Parathyroid adenoma (tissue), 2 donors: ENCODE results near the gene TMEM128.

ENCODE experiments used
- H2AFZ ChIP-seq: fragments of 300-600 bp; sonication (generic); one replicate; pipeline ENCODE4 v1.7.0; 2017; ENCODE audit warnings: antibody characterized with exemption, mild to moderate bottlenecking
- H3K27ac ChIP-seq: fragments of 300-600 bp; sonication (generic); one replicate; pipeline ENCODE4 v1.7.0; 2017
- H3K27me3 ChIP-seq: fragments of 300-600 bp; sonication (generic); one replicate; pipeline ENCODE4 v1.7.0; 2017; ENCODE audit warnings: low read length; ENCODE audit not compliant: control insufficient read depth, insufficient read depth
- H3K36me3 ChIP-seq: fragments of 300-600 bp; sonication (generic); one replicate; pipeline ENCODE4 v1.7.0; 2017; ENCODE audit warnings: low read length; ENCODE audit not compliant: control insufficient read depth, insufficient read depth
- H3K4me1 ChIP-seq: fragments of 300-600 bp; sonication (generic); one replicate; pipeline ENCODE4 v1.7.0; 2017; ENCODE audit warnings: control low read depth
- H3K4me2 ChIP-seq: fragments of 300-600 bp; sonication (generic); one replicate; pipeline ENCODE4 v1.7.0; 2017; ENCODE audit warnings: low read length
- H3K4me3 ChIP-seq: fragments of 300-600 bp; sonication (generic); one replicate; pipeline ENCODE4 v1.7.0; 2017; ENCODE audit warnings: low read depth, low read length
- H3K79me2 ChIP-seq: fragments of 300-600 bp; sonication (generic); one replicate; pipeline ENCODE4 v1.7.0; 2017; ENCODE audit warnings: control low read depth
- H3K9ac ChIP-seq: fragments of 300-600 bp; sonication (generic); one replicate; pipeline ENCODE4 v1.7.0; 2017; ENCODE audit warnings: mild to moderate bottlenecking
- H3K9me3 ChIP-seq: fragments of 300-600 bp; sonication (generic); one replicate; pipeline ENCODE4 v1.7.0; 2017; ENCODE audit warnings: low read length; ENCODE audit not compliant: control insufficient read depth
- TF ChIP-seq, protein P1 (sequence below): fragments of 300-600 bp; sonication (generic); IDR thresholded peaks from one replicate; pipeline ENCODE4 v1.7.0; 2017; ENCODE audit warnings: antibody characterized with exemption, mild to moderate bottlenecking
- donor health status: primary hyperparathyroidism.

The TMEM128 gene

DNA sequence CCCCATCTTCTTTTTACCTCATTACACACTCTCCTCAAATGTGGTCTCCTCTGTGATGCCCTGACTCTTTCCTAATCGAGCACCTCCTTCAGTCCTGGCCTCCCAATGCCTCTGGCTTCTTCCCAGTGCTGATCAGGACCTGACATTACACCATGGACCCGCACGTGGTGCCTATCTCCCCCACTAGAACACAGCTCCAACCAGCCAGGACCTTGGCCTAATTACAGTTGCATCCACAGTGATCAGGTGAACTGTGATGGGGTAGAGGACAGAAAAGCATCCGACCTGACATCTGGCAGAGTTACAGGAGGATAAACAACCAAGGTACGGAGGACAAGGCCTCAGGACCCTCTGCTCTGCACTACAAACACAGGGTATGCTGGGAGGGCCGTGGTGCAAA lies 29.5 kb upstream of the TMEM128 start:
- Histone ChIP-seq H3K36me3 (no peaks in the 10 kb centered on the region), H3K4me1 (no peaks in the 10 kb centered on the region), H3K9me3 (no peaks in the 10 kb centered on the region), H2AFZ (no peak overlapping the region), H3K79me2 (no peaks in the 10 kb centered on the region), H3K4me3 (no peak overlapping the region), H3K27ac (no peak overlapping the region), H3K27me3 (no peaks in the 10 kb centered on the region), H3K9ac (no peak overlapping the region), H3K4me2 (no peak overlapping the region)
- TF ChIP-seq, protein P1, sequence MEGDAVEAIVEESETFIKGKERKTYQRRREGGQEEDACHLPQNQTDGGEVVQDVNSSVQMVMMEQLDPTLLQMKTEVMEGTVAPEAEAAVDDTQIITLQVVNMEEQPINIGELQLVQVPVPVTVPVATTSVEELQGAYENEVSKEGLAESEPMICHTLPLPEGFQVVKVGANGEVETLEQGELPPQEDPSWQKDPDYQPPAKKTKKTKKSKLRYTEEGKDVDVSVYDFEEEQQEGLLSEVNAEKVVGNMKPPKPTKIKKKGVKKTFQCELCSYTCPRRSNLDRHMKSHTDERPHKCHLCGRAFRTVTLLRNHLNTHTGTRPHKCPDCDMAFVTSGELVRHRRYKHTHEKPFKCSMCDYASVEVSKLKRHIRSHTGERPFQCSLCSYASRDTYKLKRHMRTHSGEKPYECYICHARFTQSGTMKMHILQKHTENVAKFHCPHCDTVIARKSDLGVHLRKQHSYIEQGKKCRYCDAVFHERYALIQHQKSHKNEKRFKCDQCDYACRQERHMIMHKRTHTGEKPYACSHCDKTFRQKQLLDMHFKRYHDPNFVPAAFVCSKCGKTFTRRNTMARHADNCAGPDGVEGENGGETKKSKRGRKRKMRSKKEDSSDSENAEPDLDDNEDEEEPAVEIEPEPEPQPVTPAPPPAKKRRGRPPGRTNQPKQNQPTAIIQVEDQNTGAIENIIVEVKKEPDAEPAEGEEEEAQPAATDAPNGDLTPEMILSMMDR = no peak

DNA sequence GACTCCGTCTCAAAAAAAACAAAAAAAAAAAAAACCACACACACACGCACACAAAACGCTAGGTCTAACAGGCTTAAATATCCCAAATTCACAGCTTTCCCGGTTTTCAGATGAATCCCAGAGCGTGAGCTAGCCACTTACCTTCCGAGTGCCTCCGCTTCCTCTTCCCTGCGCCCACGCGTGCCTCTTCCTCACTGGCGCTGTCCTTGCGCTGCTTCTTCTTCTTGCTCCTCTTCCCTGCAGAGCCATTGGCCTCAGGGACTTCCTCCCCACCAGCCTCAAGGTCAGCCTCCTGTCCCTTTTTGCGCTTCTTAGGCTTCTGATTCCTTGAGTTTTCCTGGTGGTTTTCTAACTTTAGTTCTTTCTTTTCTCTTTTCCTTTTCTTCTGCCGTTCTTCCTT lies 26.2 kb upstream of the TMEM128 start:
- H3K9me3 ChIP-seq = no peaks in the 10 kb centered on the region
- no peak overlapping the region for H2AFZ ChIP-seq
- H3K4me1 ChIP-seq = no peaks in the 10 kb centered on the region
- no peak overlapping the region for H3K27ac ChIP-seq
- no peaks in the 10 kb centered on the region for H3K36me3 ChIP-seq
- no peaks in the 10 kb centered on the region for H3K79me2 ChIP-seq
- H3K4me2 ChIP-seq = no peak overlapping the region
- TF ChIP-seq, protein P1 = no peak
- H3K9ac ChIP-seq = no peak overlapping the region
- no peak overlapping the region for H3K4me3 ChIP-seq
- no peaks in the 10 kb centered on the region for H3K27me3 ChIP-seq

DNA sequence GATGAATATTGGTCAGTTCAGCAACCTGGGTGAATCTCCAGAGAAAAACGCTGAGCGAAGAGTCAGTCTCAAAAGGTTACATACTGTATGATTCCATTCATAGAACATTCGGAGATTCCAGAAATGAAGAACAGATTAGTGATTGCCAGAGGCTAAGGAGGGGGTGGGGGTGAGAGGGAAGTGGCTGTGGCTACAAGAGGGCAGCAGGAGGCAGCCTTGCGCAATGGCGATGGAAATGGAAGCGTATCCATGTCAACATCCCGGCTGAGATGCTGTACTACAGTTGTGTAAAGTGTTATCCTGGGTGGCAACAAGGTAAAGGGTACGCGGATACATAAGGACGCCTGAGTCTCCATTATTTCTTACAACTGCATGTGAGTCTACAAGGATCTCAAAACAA lies 23.9 kb upstream of the TMEM128 start:
- no peak overlapping the region for H3K9ac ChIP-seq
- no peaks in the 10 kb centered on the region for H3K9me3 ChIP-seq
- no peaks in the 10 kb centered on the region for H3K79me2 ChIP-seq
- H2AFZ ChIP-seq = no peak overlapping the region
- H3K4me3 ChIP-seq = no peak overlapping the region
- H3K4me2 ChIP-seq = no peak overlapping the region
- TF ChIP-seq, protein P1 = no peak
- no peaks in the 10 kb centered on the region for H3K4me1 ChIP-seq
- H3K27ac ChIP-seq = no peak overlapping the region
- H3K27me3 ChIP-seq = no peaks in the 10 kb centered on the region
- no peaks in the 10 kb centered on the region for H3K36me3 ChIP-seq

DNA sequence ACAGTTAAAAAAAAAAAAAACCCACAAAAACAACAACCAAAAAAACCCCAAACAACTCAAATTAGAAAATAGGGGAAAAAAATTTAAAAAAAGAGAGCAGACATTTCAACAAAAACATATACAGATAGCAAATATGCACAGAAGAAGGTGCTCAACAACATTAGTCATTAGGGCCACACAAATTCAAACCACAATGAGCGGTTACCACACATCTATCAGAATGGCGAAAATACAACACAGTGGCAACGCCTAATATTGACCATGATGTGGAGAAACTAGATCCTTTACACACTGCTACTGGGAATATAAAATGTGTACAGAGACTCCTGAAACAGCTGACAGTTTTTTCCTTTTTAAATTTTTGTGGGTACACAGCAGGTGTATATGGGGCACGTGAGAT lies 22.5 kb upstream of the TMEM128 start:
- Histone ChIP-seq H3K79me2 (no peaks in the 10 kb centered on the region), H3K9ac (no peak overlapping the region), H3K4me2 (no peak overlapping the region), H3K4me3 (no peak overlapping the region), H3K27me3 (no peaks in the 10 kb centered on the region), H3K36me3 (no peaks in the 10 kb centered on the region), H3K27ac (no peak overlapping the region), H3K4me1 (no peaks in the 10 kb centered on the region), H3K9me3 (no peaks in the 10 kb centered on the region), H2AFZ (no peak overlapping the region)
- TF ChIP-seq, protein P1 = no peak

DNA sequence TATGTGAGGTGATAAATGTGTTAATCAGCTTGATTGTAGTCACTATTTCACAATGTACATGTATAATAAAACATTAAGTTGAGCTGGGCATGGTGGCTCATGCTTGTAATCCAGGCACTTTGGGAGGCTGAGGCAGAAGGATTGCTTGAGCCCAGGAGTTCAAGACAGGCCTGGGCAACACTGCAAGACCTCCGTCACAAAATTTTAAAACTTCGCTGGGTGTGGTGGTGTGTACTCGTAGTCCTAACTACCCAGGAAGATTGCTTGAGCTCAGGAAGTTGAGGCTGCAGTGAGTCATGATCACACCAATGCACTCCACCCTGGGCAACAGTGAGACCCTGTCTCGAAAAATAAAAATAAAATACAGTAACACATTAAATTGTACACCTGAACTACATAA lies 21.8 kb upstream of the TMEM128 start:
- Histone ChIP-seq H3K79me2 (no peaks in the 10 kb centered on the region), H3K4me1 (no peaks in the 10 kb centered on the region), H3K4me3 (no peak overlapping the region), H2AFZ (no peak overlapping the region), H3K27ac (no peak overlapping the region), H3K9me3 (no peaks in the 10 kb centered on the region), H3K27me3 (no peaks in the 10 kb centered on the region), H3K36me3 (no peaks in the 10 kb centered on the region), H3K9ac (no peak overlapping the region), H3K4me2 (no peak overlapping the region)
- TF ChIP-seq, protein P1 = no peak
